ENCODE data around the gene PLOD2. TPM values are rescaled to one million over a fixed set of nuclear protein-coding genes. Genes with fewer than 3 reads are reported as not detected.

Gene PLOD2
- total and polyA plus RNA-seq, 2 of the 8 experiments (the other 6 are each of a cell fraction or from before 2014, with no cell fraction given): 4.0 to 28.7 TPM

GRCh38 chr3:146159037-146159436 is 1.9 kb downstream of the PLOD2 start (continued):
- TF ChIP-seq TEAD4 (IDR thresholded peaks at IDR 0.05; ENCODE audit: low read depth, low read length) (no peak), JUN (IDR thresholded peaks at IDR 0.05; ENCODE audit: low read depth, low read length) (no peak), RAD21 (IDR thresholded peaks at IDR 0.05 in 1 of 2, conservative IDR thresholded peaks at IDR 0.05 in 1 of 2; ENCODE audit: low read depth in 2 of 2, low read length in 2 of 2) (no peak), RNF2 (IDR thresholded peaks at IDR 0.05; ENCODE audit: borderline replicate concordance, low read depth, low read length, missing control alignments, poor library complexity, severe bottlenecking) (no peak)

Measured in H1 (cell line).